Measurements from ENCODE around the gene HRH3. TPM values are rescaled to one million over a fixed set of nuclear protein-coding genes. Genes with fewer than 3 reads are reported as not detected.

HRH3 gene
- total RNA-seq, 1 donor from 2014 or later, result 0.09 TPM

DNA sequence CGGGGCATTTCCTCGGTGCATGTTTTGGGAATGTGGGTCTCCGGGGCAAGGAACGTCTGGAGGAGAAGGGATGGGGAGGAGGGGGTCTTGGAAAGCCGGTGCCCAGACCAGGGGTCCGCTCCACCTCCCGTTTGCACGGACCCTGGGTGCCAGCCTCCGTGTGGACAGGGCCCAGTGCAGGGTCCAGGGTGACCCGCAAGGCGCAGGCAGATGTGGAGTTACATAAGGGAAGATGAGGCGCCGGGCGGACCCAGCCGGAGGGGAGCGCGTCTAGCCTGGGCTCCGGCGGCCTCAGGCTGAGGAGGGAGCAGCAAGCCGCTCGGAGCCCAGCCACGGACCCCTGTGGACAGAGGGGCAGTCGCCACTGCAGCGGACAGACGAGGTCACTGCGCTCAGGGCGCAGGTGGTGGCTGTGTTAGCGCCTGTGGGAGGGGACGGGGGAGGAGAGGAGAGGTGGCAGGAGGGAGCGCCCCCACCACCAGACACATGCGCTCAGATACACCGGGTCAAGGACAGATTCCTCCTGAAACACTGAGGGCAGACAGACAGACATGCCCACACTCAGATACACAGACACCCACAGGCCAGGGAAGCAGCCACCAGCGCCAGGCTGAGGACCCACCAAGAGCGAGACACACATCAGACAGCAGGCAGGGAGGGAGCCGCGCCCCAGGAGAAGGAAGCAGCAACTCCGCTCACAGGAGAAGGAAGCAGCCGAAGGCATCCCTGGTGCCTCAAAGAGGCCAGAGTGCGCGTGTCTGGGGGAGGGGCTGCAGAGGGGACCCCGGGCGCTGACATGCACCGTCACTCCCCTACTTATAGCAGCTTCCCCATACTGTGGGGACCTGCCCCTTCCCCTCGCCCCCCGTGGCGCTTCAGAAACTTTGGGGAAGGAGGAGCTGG, 839 bp upstream of the HRH3 start:
- Mint-ChIP-seq H3K4me1 (peaks cover 11% of the 10 kb centered on the region), H3K36me3 (no peaks in the 10 kb centered on the region), H3K4me3 (peak overlapping the region; percentile 70), H3K9me3 (no peaks in the 10 kb centered on the region), H3K27ac (no peak overlapping the region), H3K27me3 (ENCODE audit: insufficient read depth, low read depth) (peaks cover 36% of the 10 kb centered on the region)
- Histone ChIP-seq H3K79me2 (ENCODE audit: low read depth) (no peaks in the 10 kb centered on the region), H3K9me3 (ENCODE audit: low read depth) (no peaks in the 10 kb centered on the region), H3K4me1 (peaks cover 25% of the 10 kb centered on the region), H3K4me3 (peak overlapping the region; percentile 29), H2AFZ (replicated peaks) (no peak overlapping the region), H3F3A (ENCODE audit: low read depth) (peaks cover 22% of the 10 kb centered on the region), H4K20me1 (ENCODE audit: low read depth) (peaks cover 39% of the 10 kb centered on the region), H3K36me3 (no peaks in the 10 kb centered on the region), H3K9ac (no peak overlapping the region), H3K27me3 (peaks cover 97% of the 10 kb centered on the region), H3K27ac (no peak overlapping the region), H3K4me2 (peak overlapping the region; percentile 74)
- TF ChIP-seq EZH2phosphoT487 (IDR thresholded peaks at IDR 0.05) (peak; percentile 39), EZH2 (IDR thresholded peaks at IDR 0.05) (peak; percentile 72)
- TF ChIP-seq, protein P1, sequence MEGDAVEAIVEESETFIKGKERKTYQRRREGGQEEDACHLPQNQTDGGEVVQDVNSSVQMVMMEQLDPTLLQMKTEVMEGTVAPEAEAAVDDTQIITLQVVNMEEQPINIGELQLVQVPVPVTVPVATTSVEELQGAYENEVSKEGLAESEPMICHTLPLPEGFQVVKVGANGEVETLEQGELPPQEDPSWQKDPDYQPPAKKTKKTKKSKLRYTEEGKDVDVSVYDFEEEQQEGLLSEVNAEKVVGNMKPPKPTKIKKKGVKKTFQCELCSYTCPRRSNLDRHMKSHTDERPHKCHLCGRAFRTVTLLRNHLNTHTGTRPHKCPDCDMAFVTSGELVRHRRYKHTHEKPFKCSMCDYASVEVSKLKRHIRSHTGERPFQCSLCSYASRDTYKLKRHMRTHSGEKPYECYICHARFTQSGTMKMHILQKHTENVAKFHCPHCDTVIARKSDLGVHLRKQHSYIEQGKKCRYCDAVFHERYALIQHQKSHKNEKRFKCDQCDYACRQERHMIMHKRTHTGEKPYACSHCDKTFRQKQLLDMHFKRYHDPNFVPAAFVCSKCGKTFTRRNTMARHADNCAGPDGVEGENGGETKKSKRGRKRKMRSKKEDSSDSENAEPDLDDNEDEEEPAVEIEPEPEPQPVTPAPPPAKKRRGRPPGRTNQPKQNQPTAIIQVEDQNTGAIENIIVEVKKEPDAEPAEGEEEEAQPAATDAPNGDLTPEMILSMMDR (IDR thresholded peaks at IDR 0.05), result no peak
- peak; percentile 75 for DNase-seq (ENCODE audit: low spot score)

DNA sequence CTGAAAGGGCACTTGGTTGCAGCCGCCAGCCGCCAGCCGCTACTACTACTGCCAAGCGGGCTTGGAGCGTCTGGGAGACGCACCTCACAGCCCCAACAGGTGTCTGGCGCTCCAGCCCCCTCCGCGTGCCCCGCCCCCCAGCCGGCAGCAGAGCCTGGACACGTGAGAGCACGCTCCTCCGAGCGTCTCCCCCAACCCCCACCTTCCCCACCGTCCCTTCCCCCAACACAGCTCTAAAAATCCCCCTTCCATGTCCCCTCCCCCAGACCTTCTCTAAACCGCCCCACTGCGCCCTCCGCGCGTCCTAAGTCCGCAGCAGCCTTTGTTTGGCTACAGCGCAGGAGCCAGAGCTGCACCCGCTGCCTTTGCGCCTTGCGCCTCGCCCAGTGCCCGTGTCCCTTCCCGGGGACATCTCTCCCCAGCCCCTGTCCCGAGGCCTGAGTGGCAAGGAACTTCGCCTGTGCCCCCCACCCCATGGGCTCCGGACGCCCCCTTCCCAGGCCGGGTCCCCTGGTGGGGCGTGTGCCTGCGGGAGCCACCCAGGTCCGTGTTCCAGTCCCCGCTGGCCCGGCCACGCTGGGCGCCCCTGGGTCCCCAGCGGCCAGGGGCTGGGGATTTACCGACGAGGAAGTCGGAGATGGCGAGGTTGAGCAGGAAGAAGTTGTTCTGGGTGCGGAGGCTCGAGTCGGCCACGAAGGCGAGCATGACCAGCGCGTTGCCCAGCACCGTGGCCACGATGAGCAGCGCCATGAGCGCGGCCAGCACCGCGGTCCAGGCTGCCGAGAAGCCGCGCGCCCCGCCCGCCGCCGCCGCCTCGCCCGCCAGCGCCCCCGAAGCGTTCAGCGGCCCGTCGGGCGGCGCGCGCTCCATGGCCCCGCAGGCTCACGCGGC, 732 bp downstream of the HRH3 start:
- Histone ChIP-seq H3K36me3 (no peaks in the 10 kb centered on the region), H4K20me1 (ENCODE audit: low read depth) (peaks cover 39% of the 10 kb centered on the region), H3K9me3 (ENCODE audit: low read depth) (no peaks in the 10 kb centered on the region), H3F3A (ENCODE audit: low read depth) (peaks cover 22% of the 10 kb centered on the region), H3K4me1 (peaks cover 25% of the 10 kb centered on the region), H3K9ac (no peak overlapping the region), H3K4me3 (peak overlapping the region; percentile 53), H3K4me2 (peak overlapping the region; percentile 94), H3K79me2 (ENCODE audit: low read depth) (no peaks in the 10 kb centered on the region), H3K27ac (no peak overlapping the region), H3K27me3 (peaks cover 96% of the 10 kb centered on the region), H2AFZ (replicated peaks) (no peak overlapping the region)
- Mint-ChIP-seq H3K9me3 (no peaks in the 10 kb centered on the region), H3K4me3 (peak overlapping the region; percentile 77), H3K4me1 (peaks cover 11% of the 10 kb centered on the region), H3K36me3 (no peaks in the 10 kb centered on the region), H3K27me3 (ENCODE audit: insufficient read depth, low read depth) (peaks cover 40% of the 10 kb centered on the region), H3K27ac (no peak overlapping the region)
- TF ChIP-seq, protein P1 (IDR thresholded peaks at IDR 0.05), result no peak
- TF ChIP-seq EZH2phosphoT487 (IDR thresholded peaks at IDR 0.05) (peak; percentile 57), EZH2 (IDR thresholded peaks at IDR 0.05) (no peak)
- peak; percentile 82 for DNase-seq (ENCODE audit: low spot score)

DNA sequence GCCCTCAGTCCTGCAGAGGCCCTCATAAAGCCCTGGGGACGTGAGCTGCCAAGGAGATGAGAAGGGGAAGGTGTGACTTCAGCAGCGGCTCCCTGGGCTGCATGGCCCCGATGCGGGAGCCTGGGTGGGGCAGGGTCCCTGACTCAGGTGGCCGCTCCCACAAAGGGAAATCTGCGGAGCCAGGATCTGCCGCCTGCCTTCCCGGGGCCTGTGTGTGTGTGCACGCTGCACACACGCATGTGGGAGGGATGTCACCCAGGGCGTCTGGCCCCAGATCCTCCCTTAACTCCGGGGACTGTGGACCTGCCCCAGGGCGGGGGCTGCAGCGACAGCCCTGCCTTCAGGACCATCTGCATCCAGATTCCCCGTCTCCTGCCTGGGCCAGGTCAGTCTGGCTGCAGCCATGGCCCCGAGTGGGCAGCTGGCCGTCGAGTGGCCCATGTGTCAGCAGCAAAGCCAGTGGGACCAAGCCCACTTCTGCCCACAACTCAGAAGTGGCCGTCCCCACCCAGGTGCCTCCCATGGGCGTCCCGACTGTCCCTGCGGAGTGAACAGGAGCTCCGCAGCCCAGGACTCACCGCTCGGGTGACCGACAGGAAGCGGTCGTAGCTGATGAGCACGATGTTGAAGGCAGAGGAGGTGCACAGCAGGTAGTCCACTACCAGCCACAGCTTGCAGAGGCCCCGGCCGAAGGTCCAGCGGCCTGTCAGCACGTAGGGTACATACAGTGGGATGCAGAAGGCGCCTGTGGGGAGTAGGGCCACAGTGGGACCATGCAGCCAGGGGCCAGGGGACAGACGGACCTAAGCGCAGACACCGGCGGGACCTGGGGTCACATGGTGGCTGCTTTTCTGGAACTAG, 1.9 kb downstream of the HRH3 start:
- Mint-ChIP-seq H3K36me3 (no peaks in the 10 kb centered on the region), H3K4me3 (peak overlapping the region; percentile 67), H3K27me3 (ENCODE audit: insufficient read depth, low read depth) (peaks cover 38% of the 10 kb centered on the region), H3K9me3 (no peaks in the 10 kb centered on the region), H3K4me1 (peaks cover 11% of the 10 kb centered on the region), H3K27ac (no peak overlapping the region)
- peaks cover 25% of the 10 kb centered on the region for H3K4me1 ChIP-seq
- no peak overlapping the region for H2AFZ ChIP-seq (replicated peaks)
- peaks cover 22% of the 10 kb centered on the region for H3F3A ChIP-seq (ENCODE audit: low read depth)
- H3K79me2 ChIP-seq (ENCODE audit: low read depth), result no peaks in the 10 kb centered on the region
- peak overlapping the region; percentile 94 for H3K4me2 ChIP-seq
- H3K36me3 ChIP-seq, result no peaks in the 10 kb centered on the region
- DNase-seq (ENCODE audit: low spot score), result peak; percentile 43
- TF ChIP-seq EZH2phosphoT487 (IDR thresholded peaks at IDR 0.05), result no peak
- TF ChIP-seq, protein P1 (IDR thresholded peaks at IDR 0.05), result no peak
- TF ChIP-seq EZH2 (IDR thresholded peaks at IDR 0.05), result no peak
- no peak overlapping the region for H3K27ac ChIP-seq
- no peaks in the 10 kb centered on the region for H3K9me3 ChIP-seq (ENCODE audit: low read depth)
- H4K20me1 ChIP-seq (ENCODE audit: low read depth), result peaks cover 42% of the 10 kb centered on the region
- no peak overlapping the region for H3K9ac ChIP-seq
- no peak overlapping the region for H3K4me3 ChIP-seq
- H3K27me3 ChIP-seq, result peaks cover 84% of the 10 kb centered on the region
